Astrocyte (in vitro differentiated cells and primary cell): ENCODE measurements around the gene SLC45A2.

Experiments
- CTCF ChIP-seq: IDR thresholded peaks from 2 replicates; pipeline ENCODE4 v1.5.1; 2011; ENCODE audit warnings: low read depth, mild to moderate bottlenecking, inconsistent platforms, low read length, moderate library complexity; ENCODE audit not compliant: insufficient read depth
- EZH2 ChIP-seq: IDR thresholded peaks from 2 replicates; pipeline ENCODE4 v1.6.1; 2012; ENCODE audit warnings: mild to moderate bottlenecking, low read length, inconsistent platforms; ENCODE audit not compliant: insufficient read depth

DNA sequence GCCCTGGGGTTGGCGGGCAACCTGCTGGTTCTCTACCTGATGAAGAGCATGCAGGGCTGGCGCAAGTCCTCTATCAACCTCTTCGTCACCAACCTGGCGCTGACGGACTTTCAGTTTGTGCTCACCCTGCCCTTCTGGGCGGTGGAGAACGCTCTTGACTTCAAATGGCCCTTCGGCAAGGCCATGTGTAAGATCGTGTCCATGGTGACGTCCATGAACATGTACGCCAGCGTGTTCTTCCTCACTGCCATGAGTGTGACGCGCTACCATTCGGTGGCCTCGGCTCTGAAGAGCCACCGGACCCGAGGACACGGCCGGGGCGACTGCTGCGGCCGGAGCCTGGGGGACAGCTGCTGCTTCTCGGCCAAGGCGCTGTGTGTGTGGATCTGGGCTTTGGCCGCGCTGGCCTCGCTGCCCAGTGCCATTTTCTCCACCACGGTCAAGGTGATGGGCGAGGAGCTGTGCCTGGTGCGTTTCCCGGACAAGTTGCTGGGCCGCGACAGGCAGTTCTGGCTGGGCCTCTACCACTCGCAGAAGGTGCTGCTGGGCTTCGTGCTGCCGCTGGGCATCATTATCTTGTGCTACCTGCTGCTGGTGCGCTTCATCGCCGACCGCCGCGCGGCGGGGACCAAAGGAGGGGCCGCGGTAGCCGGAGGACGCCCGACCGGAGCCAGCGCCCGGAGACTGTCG, 47.3 kb downstream of the SLC45A2 start:
- TF ChIP-seq CTCF (no peak), EZH2 (peak; percentile 51)
